HepG2 (cell line): Measurements from ENCODE around the gene GTF2A2. TPM values are rescaled to one million over a fixed set of nuclear protein-coding genes. Genes with fewer than 3 reads are reported as not detected.

ENCODE experiments used
- ATF4 ChIP-seq, 2 experiments: fragments of 450-650 bp in 1 of 2; sonication (generic) in 1 of 2; formaldehyde crosslinking; IDR thresholded peaks; 2 replicates each; pipeline versions ENCODE4 v1.5.0 to v1.8.0; 2020 to 2022; ENCODE audit warnings: mild to moderate bottlenecking in 1 of 2, missing genetic modification reagents in 1 of 2
- BCL6 ChIP-seq: IDR thresholded peaks from 2 replicates; pipeline ENCODE4 v1.6.1; 2016; ENCODE audit warnings: missing genetic modification reagents, missing compliant biosample characterization
- EED ChIP-seq: sonication (generic); formaldehyde crosslinking; IDR thresholded peaks from 2 replicates; pipeline ENCODE4 v1.5.0; 2020; ENCODE audit warnings: mild to moderate bottlenecking, missing genetic modification reagents
- LRRFIP1 ChIP-seq: sonication (generic); formaldehyde crosslinking; conservative IDR thresholded peaks from 2 replicates; pipeline ENCODE4 v1.4.0; 2020; ENCODE audit warnings: missing genetic modification reagents
- MXD4 ChIP-seq: IDR thresholded peaks from 2 replicates; pipeline ENCODE4 v1.6.1; 2016; ENCODE audit warnings: mild to moderate bottlenecking, missing biosample characterization, missing genetic modification reagents
- PHB2 ChIP-seq: fragments of 450-650 bp; IDR thresholded peaks from 2 replicates; pipeline ENCODE4 v1.6.1; 2018; ENCODE audit not compliant: partially characterized antibody
- REL ChIP-seq: sonication (generic); formaldehyde crosslinking; conservative IDR thresholded peaks from 2 replicates; pipeline ENCODE4 v1.8.0; 2022; ENCODE audit warnings: mild to moderate bottlenecking, missing genetic modification reagents, moderate library complexity
- SALL1 ChIP-seq: sonication (generic); formaldehyde crosslinking; IDR thresholded peaks from 2 replicates; pipeline ENCODE4 v1.8.0; 2022; ENCODE audit warnings: mild to moderate bottlenecking, missing genetic modification reagents
- SMC3 ChIP-seq: IDR thresholded peaks from 2 replicates; pipeline ENCODE4 v1.6.1; 2011; ENCODE audit warnings: low read length, improper control_type of control experiment
- SP1 ChIP-seq, 2 experiments: fragments of 450-650 bp in 1 of 2; sonication (generic) in 1 of 2; formaldehyde crosslinking in 1 of 2; IDR thresholded peaks; 2 replicates each; pipeline versions ENCODE4 v1.4.0 to v1.6.1; 2016 to 2020; ENCODE audit warnings: missing genetic modification reagents in 1 of 2
- SP5 ChIP-seq: IDR thresholded peaks from 2 replicates; pipeline ENCODE4 v1.6.1; 2016; ENCODE audit warnings: low read depth, borderline replicate concordance
- TEAD2 ChIP-seq: sonication (generic); formaldehyde crosslinking; IDR thresholded peaks from 2 replicates; pipeline ENCODE4 v1.9.0; 2021; ENCODE audit warnings: missing genetic modification reagents
- ZFP36L2 ChIP-seq: sonication (generic); formaldehyde crosslinking; IDR thresholded peaks from 2 replicates; pipeline ENCODE4 v1.4.0; 2020; ENCODE audit warnings: missing genetic modification reagents
- ZNF234 ChIP-seq: sonication (generic); formaldehyde crosslinking; conservative IDR thresholded peaks from 2 replicates; pipeline ENCODE4 v1.5.1; 2020; ENCODE audit warnings: mild to moderate bottlenecking, missing genetic modification reagents
- ZNF260 ChIP-seq: sonication (generic); formaldehyde crosslinking; IDR thresholded peaks from 2 replicates; pipeline ENCODE4 v1.4.0; 2020; ENCODE audit warnings: missing genetic modification reagents, low read depth, mild to moderate bottlenecking, borderline replicate concordance
- ZNF549 ChIP-seq: sonication (generic); formaldehyde crosslinking; IDR thresholded peaks from 2 replicates; pipeline ENCODE4 v1.5.0; 2020; ENCODE audit warnings: missing genetic modification reagents
- ZNF572 ChIP-seq: sonication (generic); formaldehyde crosslinking; IDR thresholded peaks from 2 replicates; pipeline ENCODE4 v1.5.1; 2020; ENCODE audit warnings: mild to moderate bottlenecking, missing genetic modification reagents
- ZNF766 ChIP-seq: sonication (generic); formaldehyde crosslinking; IDR thresholded peaks from 2 replicates; pipeline ENCODE4 v1.5.0; 2020; ENCODE audit warnings: missing genetic modification reagents, borderline replicate concordance
- polyA plus RNA-seq, 8 experiments: library from polyadenylated mRNA; depleted of rRNA in 3 of 8; stranded (reverse) in 7 of 8; unstranded in 1 of 8; fragments of >200 nt; fragmentation: Illumina TruSeq in 4 of 8; extraction: Trizol in 4 of 8; gene quantifications; 2 replicates each; pipeline versions ENCODE4 v1.2.1 to v1.2.3, GENCODE V29; 2011 to 2016; ENCODE audit warnings: low read depth in 4 of 8, missing spikeins in 1 of 8, mixed read lengths in 1 of 8; ENCODE audit not compliant: insufficient read depth in 1 of 8
- total RNA-seq, 5 experiments: library from RNA; depleted of rRNA; stranded (reverse); fragments of >200 nt; fragmentation: Illumina TruSeq; extraction: Trizol; gene quantifications; 2 replicates each; pipeline ENCODE4 v1.2.3, GENCODE V29; 2016; ENCODE audit warnings: low read depth in 1 of 5
- TF ChIP-seq, protein P1 (sequence below): sonication (generic); formaldehyde crosslinking; IDR thresholded peaks from 2 replicates; pipeline ENCODE4 v1.4.0; 2020; ENCODE audit warnings: missing genetic modification reagents, borderline replicate concordance
- TF ChIP-seq, protein P2 (sequence below): sonication (generic); formaldehyde crosslinking; IDR thresholded peaks from 2 replicates; pipeline ENCODE4 v1.4.0; 2020; ENCODE audit warnings: low read depth, missing genetic modification reagents

GTF2A2 gene
- total and polyA plus RNA-seq, 2 of the 13 experiments (the other 11 are each of a cell fraction or from before 2014, with no cell fraction given), result 24.4 to 106 TPM

GRCh38 chr15:59656897-59657634 lies at the start of gene GTF2A2 (continued):
- no peak for TF ChIP-seq BCL6
- TF ChIP-seq LRRFIP1 (CRISPR knock-in tag), result no peak
- TF ChIP-seq MXD4 (CRISPR knock-in tag), result peak; percentile 70; the same call in 1 of the 2 replicates
- TF ChIP-seq ZNF549 (CRISPR knock-in tag), result no peak
- TF ChIP-seq SP5, result peak; percentile 56; the same call in 1 of the 2 replicates
- no peak for TF ChIP-seq SP1 (IDR thresholded peaks at IDR 0.05)
- TF ChIP-seq SP1 (CRISPR knock-in tag; IDR thresholded peaks at IDR 0.05), result peak; percentile 81
- TF ChIP-seq ZNF234 (CRISPR knock-in tag), result peak; percentile 59; the same call in 1 of the 2 replicates
- TF ChIP-seq, protein P1, sequence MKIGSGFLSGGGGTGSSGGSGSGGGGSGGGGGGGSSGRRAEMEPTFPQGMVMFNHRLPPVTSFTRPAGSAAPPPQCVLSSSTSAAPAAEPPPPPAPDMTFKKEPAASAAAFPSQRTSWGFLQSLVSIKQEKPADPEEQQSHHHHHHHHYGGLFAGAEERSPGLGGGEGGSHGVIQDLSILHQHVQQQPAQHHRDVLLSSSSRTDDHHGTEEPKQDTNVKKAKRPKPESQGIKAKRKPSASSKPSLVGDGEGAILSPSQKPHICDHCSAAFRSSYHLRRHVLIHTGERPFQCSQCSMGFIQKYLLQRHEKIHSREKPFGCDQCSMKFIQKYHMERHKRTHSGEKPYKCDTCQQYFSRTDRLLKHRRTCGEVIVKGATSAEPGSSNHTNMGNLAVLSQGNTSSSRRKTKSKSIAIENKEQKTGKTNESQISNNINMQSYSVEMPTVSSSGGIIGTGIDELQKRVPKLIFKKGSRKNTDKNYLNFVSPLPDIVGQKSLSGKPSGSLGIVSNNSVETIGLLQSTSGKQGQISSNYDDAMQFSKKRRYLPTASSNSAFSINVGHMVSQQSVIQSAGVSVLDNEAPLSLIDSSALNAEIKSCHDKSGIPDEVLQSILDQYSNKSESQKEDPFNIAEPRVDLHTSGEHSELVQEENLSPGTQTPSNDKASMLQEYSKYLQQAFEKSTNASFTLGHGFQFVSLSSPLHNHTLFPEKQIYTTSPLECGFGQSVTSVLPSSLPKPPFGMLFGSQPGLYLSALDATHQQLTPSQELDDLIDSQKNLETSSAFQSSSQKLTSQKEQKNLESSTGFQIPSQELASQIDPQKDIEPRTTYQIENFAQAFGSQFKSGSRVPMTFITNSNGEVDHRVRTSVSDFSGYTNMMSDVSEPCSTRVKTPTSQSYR (CRISPR knock-in tag), result no peak
- TF ChIP-seq ZNF572, result no peak
- 0 out of 2 replicates have a peak, but pooled peaks have one; percentile 44 for TF ChIP-seq EED (CRISPR knock-in tag)
- TF ChIP-seq, protein P2, sequence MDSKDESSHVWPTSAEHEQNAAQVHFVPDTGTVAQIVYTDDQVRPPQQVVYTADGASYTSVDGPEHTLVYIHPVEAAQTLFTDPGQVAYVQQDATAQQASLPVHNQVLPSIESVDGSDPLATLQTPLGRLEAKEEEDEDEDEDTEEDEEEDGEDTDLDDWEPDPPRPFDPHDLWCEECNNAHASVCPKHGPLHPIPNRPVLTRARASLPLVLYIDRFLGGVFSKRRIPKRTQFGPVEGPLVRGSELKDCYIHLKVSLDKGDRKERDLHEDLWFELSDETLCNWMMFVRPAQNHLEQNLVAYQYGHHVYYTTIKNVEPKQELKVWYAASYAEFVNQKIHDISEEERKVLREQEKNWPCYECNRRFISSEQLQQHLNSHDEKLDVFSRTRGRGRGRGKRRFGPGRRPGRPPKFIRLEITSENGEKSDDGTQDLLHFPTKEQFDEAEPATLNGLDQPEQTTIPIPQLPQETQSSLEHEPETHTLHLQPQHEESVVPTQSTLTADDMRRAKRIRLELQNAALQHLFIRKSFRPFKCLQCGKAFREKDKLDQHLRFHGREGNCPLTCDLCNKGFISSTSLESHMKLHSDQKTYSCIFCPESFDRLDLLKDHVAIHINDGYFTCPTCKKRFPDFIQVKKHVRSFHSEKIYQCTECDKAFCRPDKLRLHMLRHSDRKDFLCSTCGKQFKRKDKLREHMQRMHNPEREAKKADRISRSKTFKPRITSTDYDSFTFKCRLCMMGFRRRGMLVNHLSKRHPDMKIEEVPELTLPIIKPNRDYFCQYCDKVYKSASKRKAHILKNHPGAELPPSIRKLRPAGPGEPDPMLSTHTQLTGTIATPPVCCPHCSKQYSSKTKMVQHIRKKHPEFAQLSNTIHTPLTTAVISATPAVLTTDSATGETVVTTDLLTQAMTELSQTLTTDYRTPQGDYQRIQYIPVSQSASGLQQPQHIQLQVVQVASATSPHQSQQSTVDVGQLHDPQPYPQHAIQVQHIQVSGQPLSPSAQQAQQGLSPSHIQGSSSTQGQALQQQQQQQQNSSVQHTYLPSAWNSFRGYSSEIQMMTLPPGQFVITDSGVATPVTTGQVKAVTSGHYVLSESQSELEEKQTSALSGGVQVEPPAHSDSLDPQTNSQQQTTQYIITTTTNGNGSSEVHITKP, result 0 out of 2 replicates have a peak, but pooled peaks have one; percentile 40
- no peak for TF ChIP-seq PHB2
- TF ChIP-seq SMC3, result no peak
- TF ChIP-seq ATF4 (CRISPR knock-in tag; IDR thresholded peaks at IDR 0.05), result no peak
- TF ChIP-seq ZNF766 (CRISPR knock-in tag), result no peak
- no peak for TF ChIP-seq ZNF260 (CRISPR knock-in tag)
- no peak for TF ChIP-seq TEAD2 (CRISPR knock-in tag)
- no peak for TF ChIP-seq ZFP36L2 (CRISPR knock-in tag)
- TF ChIP-seq REL (CRISPR knock-in tag), result no peak
- peak; percentile 82 for TF ChIP-seq SALL1 (CRISPR knock-in tag)
